HG03066 (cell line): ENCODE measurements around the gene COL12A1.
"Not testable (repeated sequence)": the region's sequence is repeated elsewhere in the genome, so short reads cannot be mapped to it uniquely, and the experiment has no call there.

ENCODE experiments used
- ATAC-seq: cut with Tn5 transposase; IDR thresholded peaks from one replicate; pipeline ENCODE4 v1.9.1; 2021; ENCODE audit warnings: low read depth; ENCODE audit not compliant: unreplicated experiment

The COL12A1 gene

GRCh38 chr6:75213732-75214131 lies 7.9 kb upstream of the COL12A1 start:
- ATAC-seq, result no peak

- ATAC-seq, result no peak
These were observed 7.3 kb upstream of the COL12A1 start for GRCh38 chr6:75213112-75213511.

GRCh38 chr6:75211920-75212590 lies 6.2 kb upstream of the COL12A1 start:
- ATAC-seq, result no peak

- ATAC-seq, result no peak
These were observed 5.3 kb upstream of the COL12A1 start for GRCh38 chr6:75210885-75211739.

GRCh38 chr6:75209184-75209723 lies 3.4 kb upstream of the COL12A1 start:
- ATAC-seq, result no peak

GRCh38 chr6:75208298-75209183 lies 2.7 kb upstream of the COL12A1 start:
- peak; percentile 63 for ATAC-seq

GRCh38 chr6:75206576-75207342 lies 906 bp upstream of the COL12A1 start:
- no peak for ATAC-seq

- ATAC-seq, result no peak
These were observed 686 bp downstream of the COL12A1 start for GRCh38 chr6:75204959-75205775.

GRCh38 chr6:75204217-75204958 lies 1.5 kb downstream of the COL12A1 start:
- ATAC-seq, result no peak

- no peak for ATAC-seq
These were observed 2.1 kb downstream of the COL12A1 start for GRCh38 chr6:75203721-75204120.

- no peak for ATAC-seq
These were observed 3.1 kb downstream of the COL12A1 start for GRCh38 chr6:75202676-75203131.

GRCh38 chr6:75201901-75202672 lies 3.8 kb downstream of the COL12A1 start:
- no peak for ATAC-seq

GRCh38 chr6:75201021-75201420 lies 4.8 kb downstream of the COL12A1 start:
- ATAC-seq, result no peak

- no peak for ATAC-seq
These were observed 6.0 kb downstream of the COL12A1 start for GRCh38 chr6:75199889-75200288.

GRCh38 chr6:75196081-75196687 lies 9.7 kb downstream of the COL12A1 start:
- ATAC-seq, result no peak

- ATAC-seq, result no peak
These were observed 17.5 kb downstream of the COL12A1 start for GRCh38 chr6:75188221-75188925.

GRCh38 chr6:75186581-75186980 lies 19.3 kb downstream of the COL12A1 start:
- ATAC-seq, result not testable (repeated sequence)
